Memory B cell (primary cell): ENCODE results near the gene DDX51.

ENCODE experiments used
- ATAC-seq: fragments of 150-1000 bp; cut with Tn5 transposase; 2 replicates; pipeline ENCODE4 v1.10.0; 2021; ENCODE audit warnings: low read depth, mild to moderate bottlenecking, moderate library complexity
- DNase-seq, 2 donors: peaks; one replicate each; pipeline ENCODE4 v3.0.0; 2022; ENCODE audit warnings: low spot score in 2 of 2
- H3K27ac Mint-ChIP-seq: one replicate; pipeline ENCODE4 v1.8.0; 2022; ENCODE audit warnings: mild to moderate bottlenecking, moderate library complexity, mixed read lengths
- H3K27me3 Mint-ChIP-seq: one replicate; pipeline ENCODE4 v1.8.0; 2022; ENCODE audit warnings: mixed read lengths
- H3K36me3 Mint-ChIP-seq: one replicate; pipeline ENCODE4 v1.8.0; 2022; ENCODE audit warnings: mild to moderate bottlenecking, mixed read lengths
- H3K4me1 Mint-ChIP-seq: one replicate; pipeline ENCODE4 v1.8.0; 2022; ENCODE audit warnings: mixed read lengths
- H3K4me3 Mint-ChIP-seq: one replicate; pipeline ENCODE4 v1.8.0; 2022; ENCODE audit warnings: mild to moderate bottlenecking, moderate library complexity, mixed read lengths
- H3K9me3 Mint-ChIP-seq: one replicate; pipeline ENCODE4 v1.8.0; 2022; ENCODE audit warnings: mixed read lengths

Gene DDX51

DNA sequence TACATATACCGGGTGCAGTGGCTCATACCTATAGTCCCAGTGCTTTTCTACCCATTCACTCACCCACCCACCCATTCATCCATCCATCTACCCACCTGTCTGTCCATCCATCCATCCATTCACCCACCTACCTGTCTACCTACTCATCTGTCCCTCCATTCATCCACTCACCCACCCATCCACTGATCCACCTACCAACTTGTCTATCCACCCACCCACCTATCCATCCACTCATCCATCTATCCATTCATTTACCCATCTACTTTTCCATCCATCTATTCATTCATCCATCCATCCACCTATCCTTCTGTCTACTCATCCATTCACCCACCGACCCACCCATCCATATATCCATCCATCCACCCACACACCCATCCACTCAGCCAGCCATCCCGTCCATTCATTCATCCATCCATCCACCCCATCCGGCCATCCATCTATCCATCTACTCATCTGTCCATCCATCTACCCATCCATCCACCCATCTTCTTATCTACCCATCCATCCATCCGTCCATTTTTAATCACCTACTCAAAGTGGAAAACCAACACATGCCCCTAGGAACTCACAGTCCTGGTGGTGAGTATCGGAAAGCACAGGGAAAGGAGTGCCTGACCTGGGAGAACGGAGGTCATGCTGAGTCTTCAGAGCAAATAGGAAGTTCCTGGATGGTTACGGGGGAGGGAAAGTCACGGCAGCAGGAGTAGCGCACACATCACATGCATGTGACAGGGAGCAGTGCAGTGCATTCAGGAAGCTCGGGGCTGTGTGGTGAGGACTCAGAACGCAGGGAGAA is 20.0 kb downstream of the DDX51 start:
- no peak overlapping the region for H3K4me3 Mint-ChIP-seq
- ATAC-seq, result no peak
- peaks cover 6% of the 10 kb centered on the region for H3K9me3 Mint-ChIP-seq
- no peaks in the 10 kb centered on the region for H3K27me3 Mint-ChIP-seq
- H3K36me3 Mint-ChIP-seq, result peaks cover 28% of the 10 kb centered on the region
- no peaks in the 10 kb centered on the region for H3K4me1 Mint-ChIP-seq
- no peak overlapping the region for H3K27ac Mint-ChIP-seq
- no peak for DNase-seq

GRCh38 chr12:132121283-132121682 is 22.8 kb downstream of the DDX51 start:
- Mint-ChIP-seq H3K4me3 (no peak overlapping the region), H3K9me3 (no peaks in the 10 kb centered on the region), H3K27ac (no peak overlapping the region), H3K36me3 (peaks cover 12% of the 10 kb centered on the region), H3K27me3 (no peaks in the 10 kb centered on the region), H3K4me1 (no peaks in the 10 kb centered on the region)
- ATAC-seq (no peak), DNase-seq (no peak)

DNA sequence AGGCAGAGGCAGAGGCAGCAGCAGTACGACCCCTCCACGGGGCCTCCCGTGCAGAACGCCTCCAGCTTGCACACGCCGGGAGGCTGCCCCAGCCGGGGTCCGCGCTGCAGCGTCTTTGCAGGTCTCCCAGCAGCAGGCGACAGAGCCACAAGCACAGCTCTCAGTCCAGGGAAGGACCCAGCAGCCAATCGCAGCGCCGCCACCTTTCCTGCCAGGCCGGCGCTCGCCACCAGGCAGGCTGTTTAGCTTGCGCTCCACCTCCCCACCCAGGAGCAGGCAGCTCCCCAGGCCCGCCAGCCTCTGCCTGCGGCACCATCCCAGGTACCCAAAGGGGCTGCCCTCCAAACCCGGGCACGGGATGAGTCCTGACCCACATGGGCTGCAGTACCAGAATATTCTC is 25.2 kb downstream of the DDX51 start:
- Mint-ChIP-seq H3K27me3 (no peaks in the 10 kb centered on the region), H3K4me3 (no peak overlapping the region), H3K9me3 (no peaks in the 10 kb centered on the region), H3K36me3 (peaks cover 6% of the 10 kb centered on the region), H3K4me1 (no peaks in the 10 kb centered on the region), H3K27ac (no peak overlapping the region)
- no peak for DNase-seq
- no peak for ATAC-seq

- DNase-seq, result no peak
- ATAC-seq, result no peak
- no peak overlapping the region for H3K4me3 Mint-ChIP-seq
- peaks cover 8% of the 10 kb centered on the region for H3K36me3 Mint-ChIP-seq
- no peaks in the 10 kb centered on the region for H3K9me3 Mint-ChIP-seq
- H3K27me3 Mint-ChIP-seq, result no peaks in the 10 kb centered on the region
- no peak overlapping the region for H3K27ac Mint-ChIP-seq
- H3K4me1 Mint-ChIP-seq, result no peaks in the 10 kb centered on the region
These were observed 26.6 kb downstream of the DDX51 start for GRCh38 chr12:132117558-132117875.

- H3K4me1 Mint-ChIP-seq, result no peaks in the 10 kb centered on the region
- no peaks in the 10 kb centered on the region for H3K9me3 Mint-ChIP-seq
- H3K36me3 Mint-ChIP-seq, result peaks cover 8% of the 10 kb centered on the region
- ATAC-seq (no peak), DNase-seq (no peak)
- H3K27ac Mint-ChIP-seq, result no peak overlapping the region
- no peak overlapping the region for H3K4me3 Mint-ChIP-seq
- no peaks in the 10 kb centered on the region for H3K27me3 Mint-ChIP-seq
These were observed 27.2 kb downstream of the DDX51 start for GRCh38 chr12:132116709-132117557.

GRCh38 chr12:132115500-132115899 is 28.6 kb downstream of the DDX51 start:
- peaks cover 14% of the 10 kb centered on the region for H3K36me3 Mint-ChIP-seq
- H3K4me3 Mint-ChIP-seq, result no peak overlapping the region
- no peak for DNase-seq
- no peak for ATAC-seq
- no peaks in the 10 kb centered on the region for H3K27me3 Mint-ChIP-seq
- no peaks in the 10 kb centered on the region for H3K9me3 Mint-ChIP-seq
- H3K4me1 Mint-ChIP-seq, result no peaks in the 10 kb centered on the region
- no peak overlapping the region for H3K27ac Mint-ChIP-seq

DNA sequence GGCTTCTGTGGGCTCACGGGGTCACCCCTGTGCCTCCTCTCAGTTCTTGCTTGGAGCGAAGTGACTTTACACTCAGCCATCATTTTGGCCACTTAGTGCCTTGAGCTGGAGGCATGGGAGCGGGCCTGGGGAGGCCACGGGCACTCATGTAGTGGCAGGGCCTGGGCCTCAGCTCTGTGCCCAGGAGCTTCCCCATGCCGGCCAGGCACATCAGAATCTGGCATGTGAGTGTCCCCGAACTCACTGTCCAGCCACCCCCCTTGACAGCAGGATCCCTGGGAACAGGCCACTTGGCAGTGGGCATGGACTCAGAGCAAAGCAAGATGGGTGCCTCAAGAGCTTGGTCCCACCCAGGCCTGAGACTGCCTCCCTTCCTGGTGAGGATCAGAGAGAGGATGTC is 29.5 kb downstream of the DDX51 start:
- Mint-ChIP-seq H3K27me3 (no peaks in the 10 kb centered on the region), H3K27ac (no peak overlapping the region), H3K4me1 (no peaks in the 10 kb centered on the region), H3K36me3 (peaks cover 13% of the 10 kb centered on the region), H3K4me3 (no peak overlapping the region), H3K9me3 (no peaks in the 10 kb centered on the region)
- DNase-seq, result no peak
- no peak for ATAC-seq

DNA sequence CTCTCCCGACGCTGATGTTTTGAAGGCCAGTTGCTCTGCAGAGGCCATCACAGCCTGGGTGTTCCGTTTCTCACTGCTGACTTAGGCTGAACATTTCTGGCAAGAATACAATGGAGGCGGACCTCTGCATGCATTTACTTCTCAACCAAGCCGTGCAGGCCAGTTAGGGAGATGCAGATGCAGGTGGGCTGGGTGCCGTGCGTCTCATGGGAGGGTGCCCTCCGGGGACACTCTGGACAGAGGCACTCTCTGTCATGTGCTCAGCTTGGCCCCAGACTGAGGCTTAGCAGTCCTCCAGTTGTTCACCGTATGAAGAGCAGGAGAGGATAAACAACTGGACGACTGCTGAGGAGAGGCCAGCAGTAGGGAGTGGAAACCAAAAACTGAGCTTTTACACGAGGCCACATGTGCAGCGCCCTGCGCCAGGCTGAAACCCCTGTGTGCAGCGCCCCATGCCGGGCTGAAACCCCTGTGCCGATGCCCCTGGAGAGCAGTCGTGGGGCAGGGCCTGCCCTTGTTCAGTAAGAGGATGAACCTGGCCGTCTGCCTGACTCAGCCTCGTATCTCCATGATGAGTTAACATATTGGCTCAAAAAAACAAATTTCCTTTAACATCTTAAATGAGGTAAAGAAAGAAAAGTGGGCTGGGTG is 32.3 kb downstream of the DDX51 start:
- H3K27ac Mint-ChIP-seq, result peak overlapping the region; percentile 53
- H3K4me1 Mint-ChIP-seq, result peaks cover 2% of the 10 kb centered on the region
- H3K9me3 Mint-ChIP-seq, result no peaks in the 10 kb centered on the region
- H3K36me3 Mint-ChIP-seq, result peaks cover 20% of the 10 kb centered on the region
- no peaks in the 10 kb centered on the region for H3K27me3 Mint-ChIP-seq
- ATAC-seq (no peak), DNase-seq (no peak)
- H3K4me3 Mint-ChIP-seq, result no peak overlapping the region

- H3K27me3 Mint-ChIP-seq, result no peaks in the 10 kb centered on the region
- ATAC-seq (no peak), DNase-seq (no peak)
- no peaks in the 10 kb centered on the region for H3K9me3 Mint-ChIP-seq
- H3K36me3 Mint-ChIP-seq, result peaks cover 20% of the 10 kb centered on the region
- H3K4me1 Mint-ChIP-seq, result peaks cover 2% of the 10 kb centered on the region
- H3K27ac Mint-ChIP-seq, result no peak overlapping the region
- H3K4me3 Mint-ChIP-seq, result no peak overlapping the region
These were observed 33.4 kb downstream of the DDX51 start for GRCh38 chr12:132110677-132111076.

DNA sequence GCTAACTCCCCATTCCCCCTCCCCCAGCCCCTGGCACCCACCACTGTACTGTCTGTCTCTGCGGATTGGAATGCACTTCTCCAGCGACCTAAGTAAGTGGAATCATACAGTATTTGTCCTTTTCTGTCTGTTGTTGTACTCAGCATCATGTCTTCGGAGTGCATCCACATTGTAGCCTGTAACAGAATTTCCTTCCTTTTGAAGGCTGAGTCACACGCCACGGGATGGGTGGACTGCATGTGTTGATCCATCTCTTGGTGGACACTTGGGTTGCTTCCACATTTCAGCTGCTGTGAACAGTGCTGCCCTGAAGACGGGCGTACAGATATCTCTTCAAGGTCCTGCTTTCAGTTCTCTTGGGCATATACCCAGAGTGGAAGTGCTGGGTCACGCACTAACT is 34.4 kb downstream of the DDX51 start:
- H3K27ac Mint-ChIP-seq, result no peak overlapping the region

DNA sequence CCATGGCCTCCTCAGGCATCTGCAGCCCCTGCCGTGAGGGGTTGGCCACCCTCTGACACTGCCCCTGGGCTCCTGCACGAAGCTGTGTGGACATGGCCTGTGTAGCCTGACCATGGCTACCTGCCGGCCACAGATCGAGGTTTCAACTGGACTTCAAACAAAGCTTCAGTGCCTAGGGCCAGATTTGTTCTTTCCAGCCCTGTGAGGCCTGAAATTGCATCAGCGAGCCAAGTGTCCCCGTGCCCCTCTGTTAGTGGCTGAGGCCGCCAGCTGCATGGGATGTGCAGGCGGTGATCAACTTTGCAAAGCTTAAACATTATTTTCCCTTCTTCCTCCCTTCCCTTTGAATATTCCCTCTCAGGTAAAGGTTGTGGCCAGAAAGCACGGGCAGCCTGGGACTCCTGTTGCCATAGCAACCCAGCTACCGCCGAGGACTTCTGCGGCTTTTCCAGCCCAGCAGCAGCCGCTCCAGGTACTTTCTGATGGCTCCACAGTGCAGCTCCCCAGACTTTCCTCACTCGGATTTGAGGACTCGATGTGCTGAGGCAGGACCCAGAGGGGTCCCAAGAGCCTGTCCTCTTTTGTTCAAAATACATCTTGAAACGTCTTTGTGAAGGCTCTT is 35.8 kb downstream of the DDX51 start:
- DNase-seq (no peak), ATAC-seq (no peak)
- Mint-ChIP-seq H3K36me3 (peaks cover 18% of the 10 kb centered on the region), H3K4me3 (no peak overlapping the region), H3K27me3 (no peaks in the 10 kb centered on the region), H3K4me1 (peaks cover 2% of the 10 kb centered on the region), H3K9me3 (no peaks in the 10 kb centered on the region), H3K27ac (no peak overlapping the region)

More for the DNA sequence above, 34.4 kb downstream of the DDX51 start:
- ATAC-seq (no peak), DNase-seq (no peak)
- no peak overlapping the region for H3K4me3 Mint-ChIP-seq
- H3K4me1 Mint-ChIP-seq, result peaks cover 2% of the 10 kb centered on the region
- H3K9me3 Mint-ChIP-seq, result no peaks in the 10 kb centered on the region
- no peaks in the 10 kb centered on the region for H3K27me3 Mint-ChIP-seq
- peaks cover 21% of the 10 kb centered on the region for H3K36me3 Mint-ChIP-seq

DNA sequence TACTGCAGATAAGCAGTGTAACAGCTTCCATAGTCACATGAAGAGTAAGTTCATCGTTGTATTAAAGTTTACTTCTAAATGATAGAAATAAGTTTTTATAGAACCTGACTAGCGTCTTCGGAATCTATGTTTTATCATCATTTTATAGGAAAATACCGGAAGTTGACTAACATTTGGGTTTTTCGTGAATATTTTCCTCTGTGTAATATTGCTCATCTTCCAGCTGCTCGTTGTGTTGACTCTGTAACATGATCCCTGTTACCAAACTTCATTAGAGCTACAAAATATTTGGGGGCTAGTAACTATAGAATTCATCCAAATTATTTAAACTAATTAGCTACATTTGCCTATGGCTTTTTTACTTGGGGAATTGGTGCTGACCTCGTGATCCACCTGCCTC is 37.2 kb downstream of the DDX51 start:
- no peaks in the 10 kb centered on the region for H3K9me3 Mint-ChIP-seq
- no peak overlapping the region for H3K4me3 Mint-ChIP-seq
- no peak for DNase-seq
- peaks cover 17% of the 10 kb centered on the region for H3K36me3 Mint-ChIP-seq
- H3K4me1 Mint-ChIP-seq, result peaks cover 2% of the 10 kb centered on the region
- H3K27ac Mint-ChIP-seq, result no peak overlapping the region
- no peaks in the 10 kb centered on the region for H3K27me3 Mint-ChIP-seq
- ATAC-seq, result no peak

DNA sequence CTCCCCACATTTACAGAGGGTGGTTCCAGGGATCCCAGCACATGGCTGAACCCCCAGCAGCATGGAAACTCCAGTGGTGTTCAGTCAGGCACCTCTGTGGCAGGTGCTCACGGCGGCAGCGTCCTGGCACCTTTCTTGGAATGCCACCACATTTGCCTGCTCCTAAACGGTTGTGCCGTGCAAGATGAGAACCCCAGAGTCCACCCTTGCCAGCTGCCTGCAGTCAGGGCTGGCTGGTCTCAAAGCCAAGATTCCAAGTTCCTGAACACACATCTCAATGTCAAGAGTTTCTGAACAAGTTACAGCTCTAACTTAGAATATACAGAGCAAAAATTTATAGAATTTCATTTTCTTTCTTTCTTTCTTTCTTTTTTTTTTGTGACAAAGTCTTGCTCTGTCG is 38.7 kb downstream of the DDX51 start:
- no peaks in the 10 kb centered on the region for H3K9me3 Mint-ChIP-seq
- H3K27me3 Mint-ChIP-seq, result no peaks in the 10 kb centered on the region
- H3K27ac Mint-ChIP-seq, result no peak overlapping the region
- H3K4me1 Mint-ChIP-seq, result peaks cover 2% of the 10 kb centered on the region
- no peak for DNase-seq
- H3K4me3 Mint-ChIP-seq, result no peak overlapping the region
- H3K36me3 Mint-ChIP-seq, result peaks cover 11% of the 10 kb centered on the region
- ATAC-seq, result no peak
